NCI-H1436 treated with DMSO at 0.1 percent for 48 hours (cell line): ENCODE measurements around the gene AUNIP.

Experiments
- DNase-seq: peaks from one replicate; lab custom pipeline; 2025; lab: John Stamatoyannopoulos, UW

The AUNIP gene

GRCh38 chr1:25809283-25809926 lies 49.9 kb downstream of the AUNIP start:
- DNase-seq, result no peak

DNA sequence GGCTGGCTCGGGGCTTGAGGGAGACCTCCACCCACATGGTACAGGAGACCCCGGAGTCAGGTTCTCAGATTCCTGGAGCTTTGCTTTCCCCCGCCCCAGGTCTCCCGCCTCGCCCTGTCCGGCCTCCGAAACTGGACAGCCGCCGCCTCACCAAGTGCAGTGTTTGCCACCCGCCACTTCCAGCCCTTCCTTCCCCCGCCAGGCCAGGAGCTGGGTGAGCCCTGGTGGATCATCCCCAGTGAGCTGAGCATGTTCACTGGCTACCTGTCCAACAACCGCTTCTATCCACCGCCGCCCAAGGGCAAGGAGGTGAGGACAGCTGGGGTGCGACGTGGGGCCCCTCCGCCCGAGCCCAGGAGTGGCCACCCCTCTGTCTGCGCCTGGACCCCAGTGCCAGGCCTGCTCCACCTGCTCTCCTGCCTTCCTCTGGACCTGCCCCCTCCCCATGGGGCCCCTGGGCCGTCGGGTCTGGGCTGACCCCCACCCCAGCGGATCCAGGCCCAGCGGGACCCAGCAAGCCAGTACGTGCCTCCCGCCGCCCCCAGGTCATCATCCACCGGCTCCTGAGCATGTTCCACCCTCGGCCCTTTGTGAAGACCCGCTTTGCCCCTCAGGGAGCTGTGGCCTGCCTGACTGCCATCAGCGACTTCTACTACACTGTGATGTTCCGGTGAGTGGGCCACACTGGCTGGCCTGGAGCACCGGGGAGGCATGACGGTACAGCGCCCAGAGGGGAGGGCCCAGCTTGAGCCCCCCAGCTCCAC lies 50.6 kb downstream of the AUNIP start:
- DNase-seq, result no peak

- DNase-seq, result no peak
These were observed 51.5 kb downstream of the AUNIP start for GRCh38 chr1:25807480-25808390.

DNA sequence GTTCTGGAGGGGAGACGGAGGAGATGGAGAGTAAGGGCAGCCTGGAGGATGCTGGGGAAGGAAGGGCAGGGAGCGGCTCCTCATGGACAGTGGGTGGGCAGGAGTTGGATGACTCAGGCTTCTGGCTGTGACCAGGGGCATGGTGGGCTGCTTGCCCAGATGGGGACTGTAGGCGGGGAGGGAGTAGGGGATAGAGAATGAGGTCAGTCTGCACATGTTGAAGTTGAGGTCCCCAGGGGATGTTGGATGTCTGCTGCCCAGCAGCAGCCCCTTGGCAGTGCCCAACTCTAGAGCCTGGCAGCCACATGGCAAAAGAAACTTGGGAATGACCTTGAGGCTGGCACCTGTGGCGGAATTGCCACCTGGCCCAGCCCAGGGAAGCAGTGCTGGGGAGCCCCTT lies 52.8 kb downstream of the AUNIP start:
- no peak for DNase-seq

GRCh38 chr1:25805863-25806225 lies 53.4 kb downstream of the AUNIP start:
- DNase-seq, result no peak

GRCh38 chr1:25804964-25805862 lies 54.0 kb downstream of the AUNIP start:
- DNase-seq, result no peak

DNA sequence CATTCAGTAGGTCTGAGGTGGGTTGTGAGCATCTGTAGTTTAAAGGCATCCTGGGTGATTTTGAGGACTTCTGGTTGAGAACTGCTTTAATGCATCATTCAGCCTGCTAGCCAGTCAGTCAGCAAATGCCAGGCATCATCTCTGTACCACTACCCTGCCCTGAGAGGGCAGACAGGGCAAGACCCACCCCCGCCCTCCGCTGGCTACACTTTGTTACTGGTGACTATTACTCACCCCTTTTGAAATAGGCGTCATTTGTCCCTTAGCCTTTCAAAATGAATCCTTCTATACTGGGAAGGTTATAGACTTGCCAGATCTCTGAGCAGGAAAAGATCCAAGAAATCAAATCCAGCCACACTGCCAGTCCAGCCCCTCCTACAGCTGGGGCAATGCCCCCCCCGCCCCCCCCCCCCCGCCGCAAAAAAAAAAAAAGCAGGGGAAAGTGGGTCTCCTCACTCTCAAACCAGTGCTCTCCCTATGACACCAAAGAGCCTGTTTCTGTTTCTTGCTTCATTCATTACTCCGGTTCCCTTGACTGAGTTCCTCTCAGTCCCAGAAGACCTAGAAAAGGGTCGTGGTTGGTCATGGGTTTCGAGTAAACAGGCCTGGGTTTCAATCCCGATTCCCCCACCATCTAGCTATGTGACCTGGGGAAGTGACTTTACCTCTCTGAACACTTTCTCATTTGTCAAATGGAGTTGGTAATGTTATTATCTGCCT lies 54.9 kb downstream of the AUNIP start:
- no peak for DNase-seq

- DNase-seq, result no peak
These were observed 55.9 kb downstream of the AUNIP start for GRCh38 chr1:25803368-25803767.

DNA sequence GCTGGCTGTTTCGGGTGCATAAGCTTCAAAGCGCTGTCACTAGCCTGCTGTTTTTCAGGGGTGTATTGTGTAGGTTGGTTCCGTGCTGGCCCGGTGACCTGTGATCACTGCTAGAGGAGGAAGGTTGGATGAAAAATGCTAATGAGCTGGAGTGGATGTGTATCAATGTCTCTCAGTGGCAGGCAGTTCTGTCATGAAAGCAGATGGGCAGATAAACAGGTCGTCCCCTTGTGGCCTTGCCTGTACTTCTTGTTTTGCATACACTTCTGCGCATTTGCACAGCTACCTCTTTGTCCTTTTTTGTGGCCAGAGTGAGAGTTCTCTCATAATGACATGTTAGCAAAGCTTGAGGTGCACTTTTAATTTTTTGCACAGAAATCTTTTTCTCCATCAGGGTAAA lies 56.3 kb downstream of the AUNIP start:
- no peak for DNase-seq

DNA sequence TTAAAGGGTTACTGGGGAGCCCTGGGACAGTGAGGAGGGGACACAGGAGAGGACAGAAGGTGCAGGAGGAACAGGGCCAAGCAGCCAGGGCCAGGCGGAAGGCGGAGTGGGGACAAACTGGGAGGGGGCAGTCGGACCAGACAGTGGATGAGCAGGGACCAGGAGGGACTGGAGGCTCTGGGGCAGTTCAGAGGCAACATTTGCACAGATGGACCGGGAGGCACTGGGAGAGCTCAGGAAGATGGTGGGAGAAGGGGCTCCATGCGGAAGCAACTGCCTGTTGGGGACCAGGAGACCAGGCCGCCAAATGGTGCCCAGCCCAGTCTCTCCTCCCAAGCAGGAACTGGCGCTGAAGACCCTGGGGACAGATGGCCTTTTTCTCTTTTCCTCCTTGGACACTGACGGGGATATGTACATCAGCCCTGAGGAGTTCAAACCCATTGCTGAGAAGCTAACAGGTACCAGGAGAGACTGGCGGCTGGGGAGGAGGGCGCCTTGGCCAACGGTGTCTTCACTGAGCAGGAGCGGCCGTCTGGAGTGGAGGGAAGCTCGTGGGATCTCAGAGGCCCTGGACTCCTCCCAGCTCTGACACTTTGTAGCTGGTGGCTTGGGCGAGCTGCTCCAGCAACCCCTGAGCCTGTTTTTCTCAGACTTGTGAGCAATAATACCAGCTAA lies 58.4 kb downstream of the AUNIP start:
- DNase-seq, result no peak

- DNase-seq, result no peak
These were observed 59.1 kb downstream of the AUNIP start, which contains the start of gene SELENON for GRCh38 chr1:25799935-25800702. Gene SELENON (plus strand): TSS chr1:25800193. CDS start chr1:25800231, 38 bp downstream.

DNA sequence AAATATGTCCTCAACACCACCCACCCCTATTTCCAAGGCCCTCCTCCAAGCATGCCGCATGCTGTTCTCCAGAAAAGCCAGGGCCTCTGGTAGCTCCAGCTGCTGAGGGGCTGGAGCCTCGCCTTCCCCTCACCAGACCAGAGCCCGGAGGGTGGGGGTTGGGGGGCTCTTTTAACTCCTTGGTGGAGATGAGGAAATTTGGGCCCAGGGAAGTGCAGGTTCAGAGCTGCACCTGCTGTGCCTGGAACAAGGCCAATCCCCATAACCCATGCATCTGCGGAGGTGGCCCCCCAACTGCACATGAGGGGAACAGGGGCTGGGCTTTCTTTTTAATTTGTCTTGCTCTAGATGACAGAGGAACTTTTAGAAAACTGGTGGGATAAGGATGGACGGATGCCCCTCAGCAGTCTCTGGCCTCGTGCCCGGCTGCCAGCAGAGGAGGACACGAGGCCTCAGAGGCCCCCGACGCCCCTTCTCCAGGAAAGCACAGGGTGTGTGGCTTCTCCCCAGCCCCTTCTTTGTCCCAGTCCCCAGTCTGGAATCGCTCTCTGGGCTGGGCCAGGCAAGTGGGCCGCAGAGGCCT lies 59.8 kb downstream of the AUNIP start:
- DNase-seq, result no peak

DNA sequence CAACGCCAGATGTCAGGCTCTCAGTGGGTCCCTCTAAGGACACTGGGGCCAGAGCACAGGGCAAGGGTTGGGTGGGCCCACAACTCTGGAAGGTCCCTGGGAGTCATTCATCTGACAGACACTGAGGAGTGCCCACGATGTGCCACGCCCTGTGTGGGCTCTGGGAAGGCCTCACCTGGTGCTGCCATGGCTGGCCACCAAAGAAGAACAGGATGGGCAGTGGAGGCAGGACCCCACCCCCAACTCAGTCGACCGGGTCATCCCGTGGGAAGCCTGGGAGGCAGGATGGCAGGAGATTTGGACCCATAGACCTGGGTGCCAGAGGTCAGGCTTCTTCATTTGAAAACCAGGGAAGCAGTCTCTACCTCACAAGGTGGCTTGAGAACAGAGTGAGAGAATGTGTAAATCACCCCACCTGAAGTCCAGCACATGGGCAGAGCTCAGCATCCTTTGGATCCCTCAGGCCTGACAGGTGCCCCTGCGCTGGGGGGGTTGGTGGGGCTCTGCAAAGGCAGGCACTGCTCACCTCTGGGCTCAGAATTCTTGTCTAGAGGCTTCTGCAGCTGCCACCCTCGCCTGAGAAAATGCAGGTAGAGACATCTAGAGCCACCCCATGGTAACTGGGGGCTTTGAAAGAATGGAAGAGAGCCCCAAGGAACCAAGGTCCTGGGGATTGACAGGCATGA lies 60.4 kb downstream of the AUNIP start:
- no peak for DNase-seq

DNA sequence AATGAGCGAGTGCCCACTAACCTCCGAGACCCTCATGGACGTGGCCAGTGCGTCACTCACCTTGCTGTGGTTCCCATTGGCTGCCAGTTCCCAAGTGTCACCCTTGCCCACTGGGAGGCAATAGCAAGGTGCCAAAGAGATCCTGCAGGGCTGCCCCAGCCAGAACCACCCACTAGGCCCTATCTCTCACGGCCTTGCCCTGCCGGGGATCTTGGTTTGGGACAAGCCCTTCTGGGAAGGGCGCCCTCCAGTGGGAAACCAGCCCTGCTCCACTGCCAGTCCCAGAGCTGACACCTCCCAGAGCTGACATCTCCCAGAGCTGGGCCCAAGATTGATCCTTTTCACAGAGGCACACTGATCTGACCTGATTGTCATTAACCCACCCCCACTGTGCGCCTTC lies 61.3 kb downstream of the AUNIP start:
- no peak for DNase-seq

GRCh38 chr1:25796811-25797458 lies 62.3 kb downstream of the AUNIP start:
- DNase-seq, result peak; percentile 68

GRCh38 chr1:25795946-25796810 lies 63.1 kb downstream of the AUNIP start:
- DNase-seq, result no peak

DNA sequence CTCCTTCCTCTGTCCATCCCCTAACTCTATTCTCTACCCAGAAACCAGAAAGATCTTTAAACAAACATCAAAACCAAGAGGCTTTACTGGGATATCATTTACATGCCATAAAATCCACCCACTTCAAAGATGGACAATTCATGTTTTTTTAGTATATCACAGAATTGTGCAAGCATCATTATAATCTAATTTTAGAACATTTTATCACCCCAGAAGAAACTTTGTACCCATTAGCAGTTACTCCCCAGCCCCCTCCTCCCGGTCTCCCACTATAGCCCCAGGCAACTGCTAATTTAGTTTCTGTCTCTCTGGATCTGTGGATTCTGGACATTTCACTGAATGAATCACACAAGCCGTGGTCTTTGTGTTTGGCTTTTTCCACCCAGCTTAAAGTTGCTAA lies 64.0 kb downstream of the AUNIP start:
- no peak for DNase-seq
